ENCODE results near the gene GRM7. TPM values are rescaled to one million over a fixed set of nuclear protein-coding genes. Genes with fewer than 3 reads are reported as not detected.

Gene GRM7
- total RNA-seq, 1 experiment from 2014 or later, result not detected

- no peaks in the 10 kb centered on the region for H4K20me1 ChIP-seq (ENCODE audit: insufficient read depth)
- CTCF ChIA-PET, result no interaction called here
- BruUV-seq (replicated peaks), result no TSS peak
These were observed 898.7 kb downstream of the GRM7 start for GRCh38 chr3:7759630-7760029.

GRCh38 chr3:7760718-7761117 lies 899.8 kb downstream of the GRM7 start:
- CTCF ChIA-PET, result no interaction called here

More at GRCh38 chr3:7759630-7760029, 898.7 kb downstream of the GRM7 start:
- ChIA-PET RAD21 (ENCODE audit: low non-redundant PET in 1 of 2, low total read pairs in 2 of 2, uncharacterized antibody in 2 of 2, unreplicated experiment in 2 of 2) (no interaction called here), POLR2A (no interaction called here)
- intact Hi-C loops (cut with micrococcal nuclease), result no loop called here
- no peaks in the 10 kb centered on the region for H3K79me2 ChIP-seq (ENCODE audit: insufficient read depth, low read length)
- H3K27ac ChIP-seq (ENCODE audit: low read depth, low read length), result no peak overlapping the region
- no peaks in the 10 kb centered on the region for H3K9me3 ChIP-seq (ENCODE audit: control insufficient read depth in 1 of 2, insufficient read depth in 1 of 2, low read depth in 1 of 2, low read length in 2 of 2)
- no peak overlapping the region for H3K4me2 ChIP-seq (ENCODE audit: low read length)
- no peak for DNase-seq (ENCODE audit: low read depth, low spot score)
- no peaks in the 10 kb centered on the region for H3K27me3 ChIP-seq (ENCODE audit: insufficient read depth, low read length)
- TF ChIP-seq MAX (IDR thresholded peaks at IDR 0.05) (no peak), POLR2A (IDR thresholded peaks at IDR 0.05; ENCODE audit: borderline replicate concordance, extremely low read depth, insufficient read depth, insufficient read length) (no peak), JUND (IDR thresholded peaks at IDR 0.05) (no peak), SIN3A (IDR thresholded peaks at IDR 0.05; ENCODE audit: low read depth) (no peak)
- H2AFZ ChIP-seq (ENCODE audit: low read depth, low read length, poor library complexity, severe bottlenecking), result no peak overlapping the region
- no peak overlapping the region for H3K4me3 ChIP-seq (replicated peaks in 1 of 2; ENCODE audit: low read depth in 1 of 2, low read length in 2 of 2)
- no peak overlapping the region for H3K9ac ChIP-seq (ENCODE audit: low read length)
- H3K9me2 ChIP-seq (ENCODE audit: insufficient read depth), result no peaks in the 10 kb centered on the region
- H3K36me3 ChIP-seq (ENCODE audit: control insufficient read depth in 1 of 2, insufficient read depth in 2 of 2, low read length in 2 of 2), result no peaks in the 10 kb centered on the region
- no peak for ATAC-seq
- no peaks in the 10 kb centered on the region for H3K4me1 ChIP-seq (ENCODE audit: control insufficient read depth in 1 of 2, insufficient read depth in 2 of 2, low read length in 2 of 2)

More at GRCh38 chr3:7760718-7761117, 899.8 kb downstream of the GRM7 start:
- Histone ChIP-seq H3K9ac (ENCODE audit: low read length) (no peak overlapping the region), H3K9me2 (ENCODE audit: insufficient read depth) (no peaks in the 10 kb centered on the region), H3K9me3 (ENCODE audit: control insufficient read depth in 1 of 2, insufficient read depth in 1 of 2, low read depth in 1 of 2, low read length in 2 of 2) (no peaks in the 10 kb centered on the region), H4K20me1 (ENCODE audit: insufficient read depth) (no peaks in the 10 kb centered on the region), H2AFZ (ENCODE audit: low read depth, low read length, poor library complexity, severe bottlenecking) (no peak overlapping the region), H3K27me3 (ENCODE audit: insufficient read depth, low read length) (no peaks in the 10 kb centered on the region), H3K4me1 (ENCODE audit: control insufficient read depth in 1 of 2, insufficient read depth in 2 of 2, low read length in 2 of 2) (no peaks in the 10 kb centered on the region), H3K36me3 (ENCODE audit: control insufficient read depth in 1 of 2, insufficient read depth in 2 of 2, low read length in 2 of 2) (no peaks in the 10 kb centered on the region), H3K79me2 (ENCODE audit: insufficient read depth, low read length) (no peaks in the 10 kb centered on the region), H3K4me3 (replicated peaks in 1 of 2; ENCODE audit: low read depth in 1 of 2, low read length in 2 of 2) (no peak overlapping the region), H3K27ac (ENCODE audit: low read depth, low read length) (no peak overlapping the region), H3K4me2 (ENCODE audit: low read length) (no peak overlapping the region)
- RAD21 ChIA-PET (ENCODE audit: low non-redundant PET in 1 of 2, low total read pairs in 2 of 2, uncharacterized antibody in 2 of 2, unreplicated experiment in 2 of 2), result no interaction called here
- no peak for ATAC-seq
- no TSS peak for BruUV-seq (replicated peaks)
- POLR2A ChIA-PET, result interaction anchor here (0.7 kb wide), 1 partner anchor 476 kb away, joined by 3 read pairs; no protein-coding TSS in a partner anchor
- intact Hi-C loops (cut with micrococcal nuclease), result no loop called here
- TF ChIP-seq EZH2 (IDR thresholded peaks at IDR 0.05) (no peak), ZNF274 (IDR thresholded peaks at IDR 0.05; ENCODE audit: low read depth, low read length) (no peak)
- DNase-seq (ENCODE audit: low read depth, low spot score), result no peak
